Keratinocyte (primary cell): ENCODE data around the gene ADGRB3. TPM values are rescaled to one million over a fixed set of nuclear protein-coding genes. Genes with fewer than 3 reads are reported as not detected.

Experiments
- DNase-seq: peaks from one replicate; pipeline ENCODE4 v3.0.0-alpha.2; 2011; ENCODE audit warnings: low read depth, missing footprints, low spot score
- FAIRE-seq: peaks from 2 replicates; lab custom pipeline; 2011; peaks lifted over from hg19 to GRCh38; lab: Jason Lieb, UNC
- H2AFZ ChIP-seq: 2 replicates; pipeline ENCODE4 v1.6.0; 2012; ENCODE audit warnings: low read length, control low read depth, inconsistent platforms; ENCODE audit not compliant: control insufficient read depth
- H3K27ac ChIP-seq: 2 replicates; pipeline ENCODE4 v1.5.1; 2011; ENCODE audit warnings: low read length; ENCODE audit not compliant: control insufficient read depth, insufficient read depth
- H3K27me3 ChIP-seq: 3 replicates; pipeline ENCODE4 v1.6.0; 2011; ENCODE audit warnings: low read length; ENCODE audit not compliant: control insufficient read depth, insufficient read depth; ENCODE audit errors: extremely low read depth
- H3K36me3 ChIP-seq, 2 experiments: 2 replicates in 1 of 2; 3 replicates in 1 of 2; pipeline ENCODE4 v1.5.1; 2011; ENCODE audit warnings: low read length in 2 of 2, mild to moderate bottlenecking in 1 of 2; ENCODE audit not compliant: control insufficient read depth in 2 of 2, insufficient read depth in 2 of 2; ENCODE audit errors: extremely low read depth in 1 of 2
- H3K4me1 ChIP-seq: 3 replicates; pipeline ENCODE4 v1.5.1; 2011; ENCODE audit warnings: low read length; ENCODE audit not compliant: control insufficient read depth, insufficient read depth; ENCODE audit errors: extremely low read depth
- H3K4me2 ChIP-seq: 3 replicates; pipeline ENCODE4 v1.6.0; 2011; ENCODE audit warnings: low read depth, low read length; ENCODE audit not compliant: control insufficient read depth, insufficient read depth; ENCODE audit errors: extremely low read depth
- H3K4me3 ChIP-seq, 3 experiments: fragments of 200-600 bp in 1 of 3; sonication (generic) in 1 of 3; 2 replicates in 2 of 3; 3 replicates in 1 of 3; pipeline ENCODE4 v1.5.1; 2011 to 2016; ENCODE audit warnings: low read length in 3 of 3, mild to moderate bottlenecking in 3 of 3, control low read depth in 2 of 3, inconsistent platforms in 1 of 3, low read depth in 1 of 3, mixed read lengths in 1 of 3, mixed run types in 1 of 3, moderate library complexity in 1 of 3; ENCODE audit not compliant: control insufficient read depth in 2 of 3, insufficient read depth in 2 of 3; ENCODE audit errors: extremely low read depth in 1 of 3
- H3K79me2 ChIP-seq: 2 replicates; pipeline ENCODE4 v1.6.0; 2012; ENCODE audit warnings: low read length; ENCODE audit not compliant: control insufficient read depth, insufficient read depth
- H3K9ac ChIP-seq: 3 replicates; pipeline ENCODE4 v1.6.0; 2011; ENCODE audit warnings: low read length; ENCODE audit not compliant: control insufficient read depth, insufficient read depth; ENCODE audit errors: extremely low read depth
- H3K9me1 ChIP-seq: 3 replicates; pipeline ENCODE4 v1.6.0; 2011; ENCODE audit warnings: low read length; ENCODE audit not compliant: control insufficient read depth, insufficient read depth; ENCODE audit errors: extremely low read depth
- H3K9me3 ChIP-seq: 2 replicates; pipeline ENCODE4 v1.5.1; 2012; ENCODE audit warnings: low read depth, low read length; ENCODE audit not compliant: control insufficient read depth
- H4K20me1 ChIP-seq: 3 replicates; pipeline ENCODE4 v1.6.0; 2011; ENCODE audit warnings: low read length; ENCODE audit not compliant: control insufficient read depth, insufficient read depth; ENCODE audit errors: extremely low read depth
- EZH2 ChIP-seq: IDR thresholded peaks from one replicate; pipeline ENCODE4 v1.6.1; 2012; ENCODE audit warnings: inconsistent platforms, mild to moderate bottlenecking, low read length, moderate library complexity
- dilution Hi-C: fragments of 300-500 bp; cut with MboI; formaldehyde crosslinking; loops from one replicate; pipeline ENCODE4 v1.7.0; 2020; ENCODE audit warnings: low sequenced_read_pairs; ENCODE audit not compliant: extremely low pct_ligation_motif_present
- polyA plus RNA-seq, 5 experiments: library from polyadenylated mRNA; depleted of rRNA in 3 of 5; stranded (reverse) in 3 of 5; stranded (forward) in 1 of 5; unstranded in 1 of 5; fragments of >200 nt; gene quantifications; 1 replicate in 1 of 5; 2 replicates in 3 of 5; 3 replicates in 1 of 5; pipeline versions ENCODE4 v1.2.1 to v1.2.3, GENCODE V29; 2011 to 2012; ENCODE audit warnings: missing spikeins in 2 of 5, low read depth in 1 of 5, low replicate concordance in 1 of 5
- TF ChIP-seq, protein P1 (sequence below), 3 experiments: IDR thresholded peaks in 1 of 3; conservative IDR thresholded peaks in 1 of 3; optimal IDR thresholded peaks in 1 of 3; 2 replicates in 2 of 3; 3 replicates in 1 of 3; pipeline versions ENCODE3 to v1.5.1; 2011; ENCODE audit warnings: low read length in 3 of 3, mild to moderate bottlenecking in 3 of 3, moderate library complexity in 2 of 3, control low read depth in 1 of 3, inconsistent platforms in 1 of 3; ENCODE audit not compliant: insufficient read depth in 2 of 3; ENCODE audit errors: extremely low read depth in 1 of 3

Gene ADGRB3
- polyA plus RNA-seq, 1 donor (not counting 4 experiments of a cell fraction or from before 2014, with no cell fraction given), result not detected

GRCh38 chr6:68873236-68873635 is 238.2 kb downstream of the ADGRB3 start:
- Histone ChIP-seq H3K27ac (no peak overlapping the region), H3K36me3 (no peaks in the 10 kb centered on the region), H3K79me2 (no peaks in the 10 kb centered on the region), H3K4me1 (no peaks in the 10 kb centered on the region), H3K9me3 (no peaks in the 10 kb centered on the region), H3K9me1 (no peaks in the 10 kb centered on the region), H3K9ac (no peak overlapping the region), H3K27me3 (no peaks in the 10 kb centered on the region), H4K20me1 (no peaks in the 10 kb centered on the region), H3K4me2 (no peak overlapping the region), H2AFZ (no peak overlapping the region), H3K4me3 (no peak overlapping the region)
- no peak for FAIRE-seq
- TF ChIP-seq, protein P1, sequence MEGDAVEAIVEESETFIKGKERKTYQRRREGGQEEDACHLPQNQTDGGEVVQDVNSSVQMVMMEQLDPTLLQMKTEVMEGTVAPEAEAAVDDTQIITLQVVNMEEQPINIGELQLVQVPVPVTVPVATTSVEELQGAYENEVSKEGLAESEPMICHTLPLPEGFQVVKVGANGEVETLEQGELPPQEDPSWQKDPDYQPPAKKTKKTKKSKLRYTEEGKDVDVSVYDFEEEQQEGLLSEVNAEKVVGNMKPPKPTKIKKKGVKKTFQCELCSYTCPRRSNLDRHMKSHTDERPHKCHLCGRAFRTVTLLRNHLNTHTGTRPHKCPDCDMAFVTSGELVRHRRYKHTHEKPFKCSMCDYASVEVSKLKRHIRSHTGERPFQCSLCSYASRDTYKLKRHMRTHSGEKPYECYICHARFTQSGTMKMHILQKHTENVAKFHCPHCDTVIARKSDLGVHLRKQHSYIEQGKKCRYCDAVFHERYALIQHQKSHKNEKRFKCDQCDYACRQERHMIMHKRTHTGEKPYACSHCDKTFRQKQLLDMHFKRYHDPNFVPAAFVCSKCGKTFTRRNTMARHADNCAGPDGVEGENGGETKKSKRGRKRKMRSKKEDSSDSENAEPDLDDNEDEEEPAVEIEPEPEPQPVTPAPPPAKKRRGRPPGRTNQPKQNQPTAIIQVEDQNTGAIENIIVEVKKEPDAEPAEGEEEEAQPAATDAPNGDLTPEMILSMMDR (optimal IDR thresholded peaks at IDR 0.05 in 1 of 3, IDR thresholded peaks at IDR 0.05 in 1 of 3, conservative IDR thresholded peaks at IDR 0.05 in 1 of 3; ENCODE audit: extremely low read depth in 1 of 3, insufficient read depth in 2 of 3, low read length in 3 of 3), result no peak
- no peak for TF ChIP-seq EZH2
- dilution Hi-C loops, result no loop called here
- DNase-seq, result no peak

- Histone ChIP-seq H3K4me3 (no peak overlapping the region), H3K4me2 (no peak overlapping the region), H3K36me3 (no peaks in the 10 kb centered on the region), H3K27ac (no peak overlapping the region), H3K4me1 (no peaks in the 10 kb centered on the region), H3K9me3 (no peaks in the 10 kb centered on the region), H2AFZ (no peak overlapping the region), H3K9ac (no peak overlapping the region), H3K27me3 (no peaks in the 10 kb centered on the region), H4K20me1 (no peaks in the 10 kb centered on the region), H3K79me2 (no peaks in the 10 kb centered on the region), H3K9me1 (no peaks in the 10 kb centered on the region)
- dilution Hi-C loops, result no loop called here
- TF ChIP-seq EZH2, result no peak
- TF ChIP-seq, protein P1 (optimal IDR thresholded peaks at IDR 0.05 in 1 of 3, IDR thresholded peaks at IDR 0.05 in 1 of 3, conservative IDR thresholded peaks at IDR 0.05 in 1 of 3; ENCODE audit: extremely low read depth in 1 of 3, insufficient read depth in 2 of 3, low read length in 3 of 3), result no peak
- DNase-seq (no peak), FAIRE-seq (no peak)
These were observed 239.7 kb downstream of the ADGRB3 start for GRCh38 chr6:68874747-68875146.
